Sigmoid colon (tissue), 4 donors: Measurements from ENCODE around the gene MRGPRX1.

Source experiments
- EP300 ChIP-seq, 4 donors: sonication (generic); formaldehyde crosslinking; IDR thresholded peaks; one replicate each; pipeline ENCODE4 v1.6.1; 2017; ENCODE audit warnings: antibody characterized with exemption in 4 of 4
- POLR2A ChIP-seq, 2 donors: fragments of 450-650 bp; IDR thresholded peaks; one replicate each; pipeline ENCODE4 v1.6.1; 2016; ENCODE audit warnings: antibody characterized with exemption in 2 of 2, mild to moderate bottlenecking in 2 of 2, moderate library complexity in 2 of 2
- POLR2AphosphoS5 ChIP-seq, 4 donors: sonication (generic); formaldehyde crosslinking; IDR thresholded peaks; one replicate each; pipeline ENCODE4 v1.6.1; 2017; ENCODE audit warnings: antibody characterized with exemption in 4 of 4
- TF ChIP-seq, protein P1 (sequence below), 4 experiments: fragments of 450-650 bp in 3 of 4; fragments of 200-600 bp in 1 of 4; IDR thresholded peaks; one replicate each; pipeline ENCODE4 v1.5.1; 2016 to 2019; ENCODE audit warnings: antibody characterized with exemption in 4 of 4, mild to moderate bottlenecking in 3 of 4, moderate library complexity in 2 of 4

DNA sequence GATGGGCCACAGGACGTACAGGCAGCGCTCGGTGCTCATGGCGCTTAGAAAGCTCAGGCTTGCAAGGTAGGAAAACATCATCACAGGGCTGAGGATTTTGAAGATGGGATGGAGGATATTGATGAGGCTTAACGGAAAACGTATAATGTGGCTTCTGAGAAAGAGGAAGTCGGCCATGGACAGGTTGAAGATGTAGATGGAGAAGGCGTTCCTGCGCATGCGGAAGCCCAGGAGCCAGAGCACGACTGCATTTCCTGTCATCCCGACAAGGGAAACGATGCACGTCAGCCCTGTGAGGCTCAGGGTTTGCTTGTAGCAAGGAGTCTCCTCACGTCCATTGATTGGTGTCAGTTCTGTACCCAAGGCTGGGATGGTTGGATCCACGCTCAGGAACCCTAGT, 17.4 kb upstream of the MRGPRX1 start:
- TF ChIP-seq, protein P1, sequence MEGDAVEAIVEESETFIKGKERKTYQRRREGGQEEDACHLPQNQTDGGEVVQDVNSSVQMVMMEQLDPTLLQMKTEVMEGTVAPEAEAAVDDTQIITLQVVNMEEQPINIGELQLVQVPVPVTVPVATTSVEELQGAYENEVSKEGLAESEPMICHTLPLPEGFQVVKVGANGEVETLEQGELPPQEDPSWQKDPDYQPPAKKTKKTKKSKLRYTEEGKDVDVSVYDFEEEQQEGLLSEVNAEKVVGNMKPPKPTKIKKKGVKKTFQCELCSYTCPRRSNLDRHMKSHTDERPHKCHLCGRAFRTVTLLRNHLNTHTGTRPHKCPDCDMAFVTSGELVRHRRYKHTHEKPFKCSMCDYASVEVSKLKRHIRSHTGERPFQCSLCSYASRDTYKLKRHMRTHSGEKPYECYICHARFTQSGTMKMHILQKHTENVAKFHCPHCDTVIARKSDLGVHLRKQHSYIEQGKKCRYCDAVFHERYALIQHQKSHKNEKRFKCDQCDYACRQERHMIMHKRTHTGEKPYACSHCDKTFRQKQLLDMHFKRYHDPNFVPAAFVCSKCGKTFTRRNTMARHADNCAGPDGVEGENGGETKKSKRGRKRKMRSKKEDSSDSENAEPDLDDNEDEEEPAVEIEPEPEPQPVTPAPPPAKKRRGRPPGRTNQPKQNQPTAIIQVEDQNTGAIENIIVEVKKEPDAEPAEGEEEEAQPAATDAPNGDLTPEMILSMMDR (IDR thresholded peaks at IDR 0.05): no peak
- no peak for TF ChIP-seq POLR2AphosphoS5 (IDR thresholded peaks at IDR 0.05)
- no peak for TF ChIP-seq POLR2A (IDR thresholded peaks at IDR 0.05)
- TF ChIP-seq EP300 (IDR thresholded peaks at IDR 0.05): no peak
